ENCODE data around the gene DMRTA1.

GRCh38 chr9:22413884-22414283 is 32.7 kb upstream of the DMRTA1 start:
- TF ChIP-seq ZFP3 (CRISPR knock-in tag; IDR thresholded peaks at IDR 0.05) (no peak), OSR1 (CRISPR knock-in tag; IDR thresholded peaks at IDR 0.05) (no peak), GLIS3 (CRISPR knock-in tag; IDR thresholded peaks at IDR 0.05) (no peak), RARB (CRISPR knock-in tag; IDR thresholded peaks at IDR 0.05) (no peak), ZNF8 (CRISPR knock-in tag; IDR thresholded peaks at IDR 0.05) (no peak), ZFP30 (CRISPR knock-in tag; IDR thresholded peaks at IDR 0.05) (no peak)
- TF ChIP-seq, protein P1, sequence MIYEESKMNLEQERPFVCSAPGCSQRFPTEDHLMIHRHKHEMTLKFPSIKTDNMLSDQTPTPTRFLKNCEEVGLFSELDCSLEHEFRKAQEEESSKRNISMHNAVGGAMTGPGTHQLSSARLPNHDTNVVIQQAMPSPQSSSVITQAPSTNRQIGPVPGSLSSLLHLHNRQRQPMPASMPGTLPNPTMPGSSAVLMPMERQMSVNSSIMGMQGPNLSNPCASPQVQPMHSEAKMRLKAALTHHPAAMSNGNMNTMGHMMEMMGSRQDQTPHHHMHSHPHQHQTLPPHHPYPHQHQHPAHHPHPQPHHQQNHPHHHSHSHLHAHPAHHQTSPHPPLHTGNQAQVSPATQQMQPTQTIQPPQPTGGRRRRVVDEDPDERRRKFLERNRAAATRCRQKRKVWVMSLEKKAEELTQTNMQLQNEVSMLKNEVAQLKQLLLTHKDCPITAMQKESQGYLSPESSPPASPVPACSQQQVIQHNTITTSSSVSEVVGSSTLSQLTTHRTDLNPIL (CRISPR knock-in tag; IDR thresholded peaks at IDR 0.05; ENCODE audit: low read depth): no peak
